ENCODE results near the gene ZNF358.

- TF ChIP-seq RAD21 (IDR thresholded peaks at IDR 0.05; ENCODE audit: insufficient read depth, low read depth, low read length): no peak
- TF ChIP-seq FOS (IDR thresholded peaks at IDR 0.05; ENCODE audit: borderline replicate concordance, extremely low read depth, insufficient read length): no peak
Observed at GRCh38 chr19:7482584-7483439, 33.1 kb upstream of the ZNF358 start.

All from GM12878 (cell line).